Stimulated activated CD8-positive, alpha-beta memory T cell treated with anti-CD3 and anti-CD28 coated beads, Interleukin-7, amount 100 ng/mL, for 1 hour (primary cell): ENCODE results near the gene JAK3.

Experiments used
- DNase-seq, 2 donors: peaks; one replicate each; pipeline ENCODE4 v3.0.0-alpha.2; 2020; ENCODE audit warnings: low read depth in 2 of 2

JAK3 gene

GRCh38 chr19:17840019-17840418 lies 7.8 kb downstream of the JAK3 start:
- no peak for DNase-seq

- no peak for DNase-seq
Observed at GRCh38 chr19:17837972-17838371, 9.8 kb downstream of the JAK3 start.

- no peak for DNase-seq
Observed at GRCh38 chr19:17836530-17836929, 11.3 kb downstream of the JAK3 start.

- DNase-seq, result no peak
Observed at GRCh38 chr19:17835182-17836006, 12.4 kb downstream of the JAK3 start.

- DNase-seq, result no peak
Observed at GRCh38 chr19:17834350-17835181, 13.2 kb downstream of the JAK3 start.

GRCh38 chr19:17832443-17833208 lies 15.2 kb downstream of the JAK3 start:
- DNase-seq, result no peak

GRCh38 chr19:17831419-17831888 lies 16.3 kb downstream of the JAK3 start:
- no peak for DNase-seq

- no peak for DNase-seq
Observed at GRCh38 chr19:17830567-17831418, 17.0 kb downstream of the JAK3 start.

GRCh38 chr19:17829855-17830566 lies 17.8 kb downstream of the JAK3 start:
- no peak for DNase-seq

- no peak for DNase-seq
Observed at GRCh38 chr19:17826508-17827056, 21.2 kb downstream of the JAK3 start.

GRCh38 chr19:17824339-17824738 lies 23.4 kb downstream of the JAK3 start:
- DNase-seq, result no peak

- DNase-seq, result no peak
Observed at GRCh38 chr19:17821190-17821589, 26.6 kb downstream of the JAK3 start, which contains the start of gene INSL3. Gene INSL3 (minus strand): TSS chr19:17821519. CDS start chr19:17821506, 13 bp downstream.

- no peak for DNase-seq
Observed at GRCh38 chr19:17817668-17818363, 30.0 kb downstream of the JAK3 start.

GRCh38 chr19:17812099-17812498 lies 35.7 kb downstream of the JAK3 start:
- DNase-seq, result no peak

- no peak for DNase-seq
Observed at GRCh38 chr19:17811681-17812080, 36.1 kb downstream of the JAK3 start.

- DNase-seq, result no peak
Observed at GRCh38 chr19:17811103-17811502, 36.7 kb downstream of the JAK3 start.

GRCh38 chr19:17807731-17808316 lies 40.0 kb downstream of the JAK3 start:
- no peak for DNase-seq

GRCh38 chr19:17806945-17807344 lies 40.8 kb downstream of the JAK3 start:
- DNase-seq, result no peak

- no peak for DNase-seq
Observed at GRCh38 chr19:17805427-17805826, 42.4 kb downstream of the JAK3 start.
